ENCODE results near the gene METTL4. TPM values are rescaled to one million over a fixed set of nuclear protein-coding genes. Genes with fewer than 3 reads are reported as not detected.

The METTL4 gene
- total and polyA plus RNA-seq, 7 experiments from 2014 or later = 12.0 to 32.5 (median 18.7) TPM

- peaks cover 15 to 60% (median 30%) of the 10 kb centered on the region in 5 donors for H3K36me3 Mint-ChIP-seq
- no peaks in the 10 kb centered on the region for H3K4me1 ChIP-seq (ENCODE audit: control insufficient read depth in 2 of 2, insufficient read depth in 2 of 2, low read length in 2 of 2)
- H3K9me3 Mint-ChIP-seq = peaks cover 0 to 6% (median 0%) of the 10 kb centered on the region in 11 donors
- ChIA-PET POLR2A (no interaction called here), CTCF (no interaction called here)
- no peaks in the 10 kb centered on the region for H3K27me3 ChIP-seq (ENCODE audit: control insufficient read depth in 2 of 2, insufficient read depth in 2 of 2, low read length in 2 of 2)
- H3K4me3 ChIP-seq (ENCODE audit: low read length) = no peak overlapping the region
- ATAC-seq (no peak), DNase-seq (no peak)
- H3K4me1 Mint-ChIP-seq = peaks cover 0 to 2% (median 0%) of the 10 kb centered on the region in 7 donors
- intact Hi-C loops (cut with micrococcal nuclease) = no loop called here
- no peak overlapping the region for H3K27ac Mint-ChIP-seq
- no peaks in the 10 kb centered on the region for H3K27me3 Mint-ChIP-seq
- H3K9me3 ChIP-seq (ENCODE audit: control insufficient read depth in 2 of 3, low read length in 3 of 3) = no peaks in the 10 kb centered on the region
- no peak overlapping the region for H3K27ac ChIP-seq (ENCODE audit: low read depth, low read length)
- peaks cover 5 to 9% (median 6%) of the 10 kb centered on the region in 3 experiments for H3K36me3 ChIP-seq (ENCODE audit: control insufficient read depth in 2 of 3, insufficient read depth in 3 of 3, low read length in 3 of 3)
- H3K4me3 Mint-ChIP-seq = no peak overlapping the region
Measured at GRCh38 chr18:2536493-2536892, 34.8 kb downstream of the METTL4 start.

DNA sequence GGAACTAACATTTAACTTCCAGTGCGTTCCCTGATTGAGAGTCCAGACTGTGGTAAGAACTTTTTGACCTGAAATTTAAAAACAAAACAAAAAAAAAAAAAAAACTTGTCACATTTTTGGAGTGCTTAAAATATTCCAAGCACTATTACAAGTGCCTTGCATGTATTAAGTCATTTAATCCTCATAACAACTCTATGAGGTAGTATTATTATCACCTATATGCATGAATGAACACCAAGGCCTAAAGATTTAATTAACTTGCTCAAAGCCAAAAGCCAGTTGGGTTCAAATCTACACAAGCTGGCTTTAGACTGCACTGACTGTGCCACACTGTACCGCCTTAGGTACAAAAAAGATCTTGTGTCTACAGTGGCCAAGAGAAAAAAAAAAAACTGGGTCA lies 35.2 kb downstream of the METTL4 start:
- H3K27ac ChIP-seq (ENCODE audit: low read depth, low read length) = no peak overlapping the region
- peaks cover 0 to 2% (median 0%) of the 10 kb centered on the region in 7 donors for H3K4me1 Mint-ChIP-seq
- peaks cover 0 to 6% (median 0%) of the 10 kb centered on the region in 11 donors for H3K9me3 Mint-ChIP-seq
- CTCF ChIA-PET = no interaction called here
- H3K4me1 ChIP-seq (ENCODE audit: control insufficient read depth in 2 of 2, insufficient read depth in 2 of 2, low read length in 2 of 2) = no peaks in the 10 kb centered on the region
- H3K27me3 Mint-ChIP-seq = no peaks in the 10 kb centered on the region
- intact Hi-C loops (cut with micrococcal nuclease) = no loop called here
- POLR2A ChIA-PET = no interaction called here
- no peak overlapping the region for H3K4me3 ChIP-seq (ENCODE audit: low read length)
- ATAC-seq = no peak
- H3K36me3 ChIP-seq (ENCODE audit: control insufficient read depth in 2 of 3, insufficient read depth in 3 of 3, low read length in 3 of 3) = peaks cover 5 to 9% (median 6%) of the 10 kb centered on the region in 3 experiments
- H3K4me3 Mint-ChIP-seq = no peak overlapping the region
- H3K9me3 ChIP-seq (ENCODE audit: control insufficient read depth in 2 of 3, low read length in 3 of 3) = no peaks in the 10 kb centered on the region
- no peak overlapping the region for H3K27ac Mint-ChIP-seq
- H3K27me3 ChIP-seq (ENCODE audit: control insufficient read depth in 2 of 2, insufficient read depth in 2 of 2, low read length in 2 of 2) = no peaks in the 10 kb centered on the region
- DNase-seq = no peak
- peaks cover 15 to 61% (median 32%) of the 10 kb centered on the region in 5 donors for H3K36me3 Mint-ChIP-seq

GRCh38 chr18:2535419-2535910 lies 35.8 kb downstream of the METTL4 start:
- ATAC-seq (no peak), DNase-seq (no peak)
- no peaks in the 10 kb centered on the region for H3K27me3 ChIP-seq (ENCODE audit: control insufficient read depth in 2 of 2, insufficient read depth in 2 of 2, low read length in 2 of 2)
- no peak overlapping the region for H3K4me3 ChIP-seq (ENCODE audit: low read length)
- intact Hi-C loops (cut with micrococcal nuclease) = no loop called here
- H3K27ac Mint-ChIP-seq = no peak overlapping the region
- ChIA-PET CTCF (no interaction called here), POLR2A (no interaction called here)
- no peaks in the 10 kb centered on the region for H3K4me1 ChIP-seq (ENCODE audit: control insufficient read depth in 2 of 2, insufficient read depth in 2 of 2, low read length in 2 of 2)
- peaks cover 5 to 9% (median 6%) of the 10 kb centered on the region in 3 experiments for H3K36me3 ChIP-seq (ENCODE audit: control insufficient read depth in 2 of 3, insufficient read depth in 3 of 3, low read length in 3 of 3)
- H3K36me3 Mint-ChIP-seq = peaks cover 15 to 66% (median 32%) of the 10 kb centered on the region in 5 donors
- H3K9me3 Mint-ChIP-seq = peaks cover 0 to 6% (median 0%) of the 10 kb centered on the region in 11 donors
- no peak overlapping the region for H3K27ac ChIP-seq (ENCODE audit: low read depth, low read length)
- H3K4me3 Mint-ChIP-seq = no peak overlapping the region
- H3K4me1 Mint-ChIP-seq = peaks cover 0 to 2% (median 0%) of the 10 kb centered on the region in 7 donors
- H3K27me3 Mint-ChIP-seq = no peaks in the 10 kb centered on the region
- H3K9me3 ChIP-seq (ENCODE audit: control insufficient read depth in 2 of 3, low read length in 3 of 3) = no peaks in the 10 kb centered on the region

GRCh38 chr18:2534906-2535305 lies 36.4 kb downstream of the METTL4 start:
- ATAC-seq = no peak
- no peak for DNase-seq
- Histone ChIP-seq H3K36me3 (ENCODE audit: control insufficient read depth in 2 of 3, insufficient read depth in 3 of 3, low read length in 3 of 3) (peaks cover 5 to 9% (median 6%) of the 10 kb centered on the region in 3 experiments), H3K4me1 (ENCODE audit: control insufficient read depth in 2 of 2, insufficient read depth in 2 of 2, low read length in 2 of 2) (no peaks in the 10 kb centered on the region), H3K9me3 (ENCODE audit: control insufficient read depth in 2 of 3, low read length in 3 of 3) (no peaks in the 10 kb centered on the region), H3K27ac (ENCODE audit: low read depth, low read length) (no peak overlapping the region), H3K4me3 (ENCODE audit: low read length) (no peak overlapping the region), H3K27me3 (ENCODE audit: control insufficient read depth in 2 of 2, insufficient read depth in 2 of 2, low read length in 2 of 2) (no peaks in the 10 kb centered on the region)
- ChIA-PET POLR2A (no interaction called here), CTCF (interaction anchor here (0.6 kb wide), 1 partner anchor 747 kb away, joined by 3 read pairs; no protein-coding TSS in a partner anchor)
- Mint-ChIP-seq H3K27ac (no peak overlapping the region), H3K4me1 (peaks cover 0 to 2% (median 0%) of the 10 kb centered on the region in 7 donors), H3K4me3 (no peak overlapping the region), H3K9me3 (peaks cover 0 to 6% (median 0%) of the 10 kb centered on the region in 11 donors), H3K36me3 (peaks cover 15 to 67% (median 32%) of the 10 kb centered on the region in 5 donors), H3K27me3 (no peaks in the 10 kb centered on the region)
- intact Hi-C loops (cut with micrococcal nuclease) = no loop called here

DNA sequence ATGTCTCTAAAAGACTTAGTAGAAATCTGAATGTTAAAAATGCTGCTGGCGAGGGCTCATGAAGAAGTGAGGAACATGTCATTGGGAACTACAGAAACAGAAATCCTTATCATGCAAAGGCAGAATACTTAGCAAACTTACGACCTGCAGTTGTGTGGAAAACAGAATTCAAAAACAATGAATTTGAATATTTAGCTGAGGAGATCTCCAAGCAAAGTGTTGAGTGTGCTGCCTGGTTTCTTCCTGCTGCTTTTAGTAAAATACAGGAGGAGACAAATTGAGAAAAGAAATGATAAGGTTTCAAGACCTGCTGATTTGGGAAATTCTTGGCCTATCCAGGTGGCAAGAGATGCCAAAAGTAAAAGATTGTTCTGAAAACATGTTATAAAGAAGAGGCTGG lies 38.5 kb downstream of the METTL4 start:
- Histone ChIP-seq H3K9me3 (ENCODE audit: control insufficient read depth in 2 of 3, low read length in 3 of 3) (no peaks in the 10 kb centered on the region), H3K27me3 (ENCODE audit: control insufficient read depth in 2 of 2, insufficient read depth in 2 of 2, low read length in 2 of 2) (no peaks in the 10 kb centered on the region), H3K4me3 (ENCODE audit: low read length) (no peak overlapping the region), H3K27ac (ENCODE audit: low read depth, low read length) (no peak overlapping the region), H3K4me1 (ENCODE audit: control insufficient read depth in 2 of 2, insufficient read depth in 2 of 2, low read length in 2 of 2) (no peaks in the 10 kb centered on the region), H3K36me3 (ENCODE audit: control insufficient read depth in 2 of 3, insufficient read depth in 3 of 3, low read length in 3 of 3) (peaks cover 0 to 4% (median 0%) of the 10 kb centered on the region in 3 experiments)
- intact Hi-C loops (cut with micrococcal nuclease) = no loop called here
- POLR2A ChIA-PET = no interaction called here
- Mint-ChIP-seq H3K4me3 (no peak overlapping the region), H3K36me3 (peaks cover 15 to 68% (median 32%) of the 10 kb centered on the region in 5 donors), H3K4me1 (peaks cover 0 to 2% (median 0%) of the 10 kb centered on the region in 7 donors), H3K27ac (no peak overlapping the region), H3K9me3 (peaks cover 0 to 6% (median 0%) of the 10 kb centered on the region in 11 donors), H3K27me3 (no peaks in the 10 kb centered on the region)
- DNase-seq (no peak), ATAC-seq (no peak)
- CTCF ChIA-PET = no interaction called here

DNA sequence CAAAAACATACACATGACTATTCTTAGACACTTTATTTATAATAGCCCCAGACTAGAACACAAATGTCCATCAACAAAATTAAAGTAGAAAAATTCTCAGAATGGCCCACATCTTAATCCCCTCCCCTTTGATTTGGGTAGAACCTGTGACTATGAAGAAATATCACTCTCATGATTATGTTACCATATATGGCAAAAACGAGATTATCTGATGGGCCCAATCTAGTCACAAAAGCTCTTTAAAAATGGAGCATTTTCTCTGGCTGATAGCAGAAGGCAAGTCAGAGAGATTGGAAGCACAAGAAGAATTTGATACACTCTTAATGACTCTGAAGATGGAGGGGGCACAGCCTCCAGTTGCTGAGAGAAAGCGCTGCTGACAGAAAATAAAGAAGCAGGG lies 39.6 kb downstream of the METTL4 start:
- Histone ChIP-seq H3K36me3 (ENCODE audit: control insufficient read depth in 2 of 3, insufficient read depth in 3 of 3, low read length in 3 of 3) (peaks cover 0 to 4% (median 0%) of the 10 kb centered on the region in 3 experiments), H3K27me3 (ENCODE audit: control insufficient read depth in 2 of 2, insufficient read depth in 2 of 2, low read length in 2 of 2) (no peaks in the 10 kb centered on the region), H3K4me3 (ENCODE audit: low read length) (no peak overlapping the region), H3K9me3 (ENCODE audit: control insufficient read depth in 2 of 3, low read length in 3 of 3) (no peaks in the 10 kb centered on the region), H3K4me1 (ENCODE audit: control insufficient read depth in 2 of 2, insufficient read depth in 2 of 2, low read length in 2 of 2) (no peaks in the 10 kb centered on the region), H3K27ac (ENCODE audit: low read depth, low read length) (no peak overlapping the region)
- no peak overlapping the region for H3K27ac Mint-ChIP-seq
- no peak for ATAC-seq
- no peak overlapping the region for H3K4me3 Mint-ChIP-seq
- H3K27me3 Mint-ChIP-seq = no peaks in the 10 kb centered on the region
- ChIA-PET POLR2A (no interaction called here), CTCF (interaction anchor here (0.6 to 1.2 kb wide), 2 partner anchors 18 to 21 kb away, joined by 3 read pairs; no protein-coding TSS in a partner anchor)
- DNase-seq = no peak
- peaks cover 0 to 6% (median 0%) of the 10 kb centered on the region in 11 donors for H3K9me3 Mint-ChIP-seq
- intact Hi-C loops (cut with micrococcal nuclease) = no loop called here
- H3K4me1 Mint-ChIP-seq = peaks cover 0 to 2% (median 0%) of the 10 kb centered on the region in 7 donors
- H3K36me3 Mint-ChIP-seq = peaks cover 15 to 64% (median 32%) of the 10 kb centered on the region in 5 donors

- Mint-ChIP-seq H3K4me1 (no peaks in the 10 kb centered on the region), H3K36me3 (peaks cover 2 to 41% (median 16%) of the 10 kb centered on the region in 5 donors), H3K9me3 (peaks cover 0 to 6% (median 0%) of the 10 kb centered on the region in 11 donors), H3K27ac (peak overlapping the region in 1 of 9 donors; percentile 4), H3K4me3 (no peak overlapping the region), H3K27me3 (peaks cover 0 to 3% (median 0%) of the 10 kb centered on the region in 5 donors)
- ATAC-seq = no peak
- DNase-seq = no peak
- CTCF ChIA-PET = no interaction called here
- Histone ChIP-seq H3K36me3 (ENCODE audit: control insufficient read depth in 2 of 3, insufficient read depth in 3 of 3, low read length in 3 of 3) (peaks cover 0 to under 1% (median 0%) of the 10 kb centered on the region in 3 experiments), H3K27me3 (ENCODE audit: control insufficient read depth in 2 of 2, insufficient read depth in 2 of 2, low read length in 2 of 2) (no peaks in the 10 kb centered on the region), H3K27ac (ENCODE audit: low read depth, low read length) (no peak overlapping the region), H3K4me1 (ENCODE audit: control insufficient read depth in 2 of 2, insufficient read depth in 2 of 2, low read length in 2 of 2) (no peaks in the 10 kb centered on the region), H3K9me3 (ENCODE audit: control insufficient read depth in 2 of 3, low read length in 3 of 3) (no peaks in the 10 kb centered on the region), H3K4me3 (ENCODE audit: low read length) (no peak overlapping the region)
- intact Hi-C loops (cut with micrococcal nuclease) = no loop called here
- POLR2A ChIA-PET = no interaction called here
Measured at GRCh38 chr18:2529154-2529553, 42.2 kb downstream of the METTL4 start.
